Spleen (tissue), 7 donors: Measurements from ENCODE around the gene RFC2.

Experiments
- CTCF ChIP-seq, 11 experiments: fragments of 200-600 bp in 7 of 11; fragments of 450-650 bp in 4 of 11; sonication (generic) in 4 of 11; IDR thresholded peaks in 8 of 11; conservative IDR thresholded peaks in 3 of 11; 1 replicate in 7 of 11; 2 replicates in 4 of 11; pipeline versions ENCODE4 v1.4.0 to v1.8.0; 2016 to 2021; ENCODE audit warnings: antibody characterized with exemption in 11 of 11, inconsistent platforms in 4 of 11, mild to moderate bottlenecking in 1 of 11
- POLR2A ChIP-seq, 3 donors: fragments of 450-650 bp; IDR thresholded peaks; one replicate each; pipeline ENCODE4 v1.5.1; 2017; ENCODE audit warnings: antibody characterized with exemption in 3 of 3, mild to moderate bottlenecking in 1 of 3
- donor health status: DM: no; HTN: no; CAD: no; lungs with moderate emphysema.
- donor health status: DM: no; HTN: no; CAD: no.
- donor health status: DM: no; HTN: no; CAD: no.

DNA sequence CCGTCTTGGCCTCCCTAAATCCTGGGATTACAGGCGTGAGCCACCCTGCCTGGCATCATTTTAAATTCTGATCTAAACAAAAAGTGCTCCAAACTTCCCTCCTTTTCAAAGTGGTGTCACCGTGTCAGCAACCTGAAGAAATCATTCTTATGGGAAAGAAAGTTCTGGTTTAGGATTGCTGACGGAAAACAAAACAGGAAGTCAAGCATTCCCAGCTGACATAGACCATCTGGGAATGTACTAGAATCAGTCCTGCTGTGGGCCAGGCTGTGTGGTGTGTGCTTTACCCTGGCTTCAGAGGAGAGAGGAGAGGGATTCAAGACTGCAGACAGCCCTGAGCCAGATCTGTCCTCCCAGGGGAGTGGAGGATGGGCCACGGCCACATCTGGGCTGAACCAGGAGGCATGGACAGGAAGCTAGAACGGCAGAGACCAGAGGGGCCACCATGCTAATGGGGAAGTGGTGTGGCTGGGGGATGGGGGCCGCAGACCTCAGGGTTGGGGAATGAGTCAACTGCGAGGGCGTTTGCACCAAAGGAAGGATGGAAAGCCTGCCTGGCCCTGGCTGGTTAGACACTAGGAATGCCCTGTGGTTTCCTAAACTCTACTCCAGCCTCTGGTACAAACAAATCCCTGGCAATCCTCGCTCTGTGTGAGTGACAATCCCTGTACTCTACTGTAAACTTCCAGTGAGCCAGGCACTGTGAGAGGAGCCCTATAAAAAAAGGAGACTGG, 18.3 kb upstream of the RFC2 start:
- TF ChIP-seq CTCF (IDR thresholded peaks at IDR 0.05 in 8 of 11, conservative IDR thresholded peaks at IDR 0.05 in 3 of 11) = no peak
- no peak for TF ChIP-seq POLR2A (IDR thresholded peaks at IDR 0.05)
